Mucosa of descending colon (tissue), 3 donors: ENCODE results near the gene PANX2. TPM values are rescaled to one million over a fixed set of nuclear protein-coding genes. Genes with fewer than 3 reads are reported as not detected.
A peak's percentile ranks its signal among the peaks of the same experiment; 100 is the strongest.

Experiments
- ATAC-seq: fragments of 200-7000 bp; cut with Tn5 transposase; one replicate; pipeline ENCODE4 v1.9.1; 2020; ENCODE audit warnings: mild to moderate bottlenecking, moderate library complexity
- DNase-seq, 3 donors: peaks; one replicate each; pipeline ENCODE4 v3.0.0-alpha.2; 2020
- H3K36me3 ChIP-seq: fragments of 200-600 bp; one replicate; pipeline ENCODE4 v1.8.0; 2021; ENCODE audit warnings: low read depth, mild to moderate bottlenecking
- H3K4me1 ChIP-seq: fragments of 200-600 bp; one replicate; pipeline ENCODE4 v1.8.0; 2021; ENCODE audit warnings: low read depth, mild to moderate bottlenecking
- H3K4me3 ChIP-seq: fragments of 200-600 bp; one replicate; pipeline ENCODE4 v1.8.0; 2021; ENCODE audit warnings: mild to moderate bottlenecking
- H3K9me3 ChIP-seq: fragments of 200-600 bp; one replicate; pipeline ENCODE4 v1.8.0; 2021; ENCODE audit warnings: mild to moderate bottlenecking
- intact Hi-C, 2 donors: fragments of 100-400 bp; cut with DNase I in 1 of 2; cut with micrococcal nuclease in 1 of 2; formaldehyde crosslinking; loops; one replicate each; pipeline versions ENCODE4 v1.11.0 to v1.11.1; 2022; cut with DNase I, micrococcal nuclease
- total RNA-seq, 3 donors: library from RNA; stranded (reverse); fragmentation: NEBNext Ultra II Directional in 2 of 3; extraction: Animal tissue kit (Norgen Biotek cat#: 25700) in 2 of 3; gene quantifications; one replicate each; pipeline versions ENCODE4 v1.2.1 to v1.2.4, GENCODE V29; 2021 to 2023
- TF ChIP-seq, protein P1 (sequence below): fragments of 200-600 bp; IDR thresholded peaks from one replicate; pipeline ENCODE4 v1.8.0; 2022; ENCODE audit warnings: antibody characterized with exemption, mild to moderate bottlenecking
- donor health status: DM: no; HTN: no; CAD: no; lungs with moderate emphysema.
- donor health status: DM: no; HTN: no; CAD: no.
- donor health status: DM: no; HTN: yes; CAD: no.

The PANX2 gene
- total RNA-seq, 3 donors from 2014 or later = 0.44 TPM; not detected in 2

DNA sequence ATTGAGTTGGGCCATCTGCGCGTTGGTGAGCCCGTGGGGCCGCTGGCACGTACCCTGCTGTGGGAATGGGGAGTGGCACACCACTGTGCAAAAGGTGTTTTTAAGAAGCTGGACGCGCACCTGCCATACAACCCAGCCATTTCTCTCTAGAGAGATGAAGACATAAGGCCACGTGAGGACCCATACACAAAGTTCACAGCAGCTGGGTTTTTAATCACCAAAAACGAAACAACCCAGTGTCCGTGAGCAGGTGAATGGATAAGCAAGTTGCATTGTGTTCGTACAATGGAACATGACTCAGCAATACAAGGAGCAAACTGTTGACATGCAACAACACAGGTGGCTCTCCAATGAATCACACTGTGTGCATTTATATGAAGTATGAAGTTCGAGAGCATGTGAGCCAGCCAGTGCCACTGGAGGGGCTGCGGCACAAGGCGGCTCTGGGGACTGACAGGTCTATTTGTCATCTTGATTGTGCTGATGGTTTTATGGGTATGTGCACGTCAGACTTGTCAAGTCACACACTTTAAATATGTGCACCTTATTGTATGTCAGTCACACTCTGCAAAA lies 30.6 kb upstream of the PANX2 start:
- no peaks in the 10 kb centered on the region for H3K9me3 ChIP-seq
- intact Hi-C loops = no loop called here
- no peaks in the 10 kb centered on the region for H3K4me1 ChIP-seq
- DNase-seq (no peak), ATAC-seq (peak; percentile 56)
- TF ChIP-seq, protein P1, sequence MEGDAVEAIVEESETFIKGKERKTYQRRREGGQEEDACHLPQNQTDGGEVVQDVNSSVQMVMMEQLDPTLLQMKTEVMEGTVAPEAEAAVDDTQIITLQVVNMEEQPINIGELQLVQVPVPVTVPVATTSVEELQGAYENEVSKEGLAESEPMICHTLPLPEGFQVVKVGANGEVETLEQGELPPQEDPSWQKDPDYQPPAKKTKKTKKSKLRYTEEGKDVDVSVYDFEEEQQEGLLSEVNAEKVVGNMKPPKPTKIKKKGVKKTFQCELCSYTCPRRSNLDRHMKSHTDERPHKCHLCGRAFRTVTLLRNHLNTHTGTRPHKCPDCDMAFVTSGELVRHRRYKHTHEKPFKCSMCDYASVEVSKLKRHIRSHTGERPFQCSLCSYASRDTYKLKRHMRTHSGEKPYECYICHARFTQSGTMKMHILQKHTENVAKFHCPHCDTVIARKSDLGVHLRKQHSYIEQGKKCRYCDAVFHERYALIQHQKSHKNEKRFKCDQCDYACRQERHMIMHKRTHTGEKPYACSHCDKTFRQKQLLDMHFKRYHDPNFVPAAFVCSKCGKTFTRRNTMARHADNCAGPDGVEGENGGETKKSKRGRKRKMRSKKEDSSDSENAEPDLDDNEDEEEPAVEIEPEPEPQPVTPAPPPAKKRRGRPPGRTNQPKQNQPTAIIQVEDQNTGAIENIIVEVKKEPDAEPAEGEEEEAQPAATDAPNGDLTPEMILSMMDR = no peak
- H3K4me3 ChIP-seq = no peak overlapping the region
- H3K36me3 ChIP-seq = no peaks in the 10 kb centered on the region

DNA sequence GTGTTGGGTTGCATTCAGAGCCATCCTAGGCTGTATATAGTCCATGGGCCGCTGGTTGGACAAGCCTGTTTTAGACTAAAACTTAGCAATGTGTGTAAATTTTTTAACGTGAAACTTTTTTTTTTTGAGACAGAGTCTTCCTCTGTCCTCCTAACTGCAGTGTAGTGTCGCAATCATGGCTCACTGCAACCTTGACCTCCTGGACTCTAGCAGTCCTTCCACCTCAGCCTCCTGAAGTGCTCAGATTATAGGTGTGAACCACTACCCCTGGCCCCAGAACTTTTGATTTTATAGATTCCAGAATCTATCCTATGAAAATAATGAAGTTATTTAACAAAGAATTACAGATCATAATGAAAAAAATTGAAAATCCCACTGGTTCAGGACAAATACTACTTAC lies 29.9 kb upstream of the PANX2 start:
- no peak overlapping the region for H3K4me3 ChIP-seq
- ATAC-seq (no peak), DNase-seq (no peak)
- TF ChIP-seq, protein P1 = no peak
- intact Hi-C loops = no loop called here
- no peaks in the 10 kb centered on the region for H3K36me3 ChIP-seq
- no peaks in the 10 kb centered on the region for H3K4me1 ChIP-seq
- H3K9me3 ChIP-seq = no peaks in the 10 kb centered on the region

GRCh38 chr22:50141462-50141861 lies 29.1 kb upstream of the PANX2 start:
- TF ChIP-seq, protein P1 = no peak
- Histone ChIP-seq H3K36me3 (no peaks in the 10 kb centered on the region), H3K9me3 (no peaks in the 10 kb centered on the region), H3K4me3 (no peak overlapping the region), H3K4me1 (no peaks in the 10 kb centered on the region)
- no peak for ATAC-seq
- DNase-seq = no peak
- intact Hi-C loops = no loop called here

DNA sequence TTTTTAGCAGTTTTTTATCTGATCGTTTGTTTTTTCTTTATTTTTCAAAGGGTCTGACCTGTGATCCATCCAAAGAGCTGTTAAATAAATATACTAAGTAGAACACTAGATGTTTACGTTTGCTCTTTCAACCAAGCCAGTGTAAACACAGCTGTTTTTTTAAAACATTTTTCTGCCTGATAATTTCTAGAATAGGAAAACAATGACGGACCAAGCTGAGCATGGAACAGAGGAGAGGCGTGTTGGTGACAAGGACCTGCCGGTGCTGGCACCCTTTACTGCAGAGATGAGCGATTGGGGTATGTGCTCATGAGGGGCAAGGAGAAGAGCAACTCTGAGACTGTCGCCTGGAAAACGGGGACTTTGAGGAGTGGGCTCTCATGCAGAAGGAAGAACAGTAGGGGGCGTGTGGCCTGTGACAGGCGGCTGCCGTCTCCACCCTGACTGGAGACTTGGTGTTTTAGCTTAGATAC lies 28.6 kb upstream of the PANX2 start:
- no peak for ATAC-seq
- no peaks in the 10 kb centered on the region for H3K36me3 ChIP-seq
- intact Hi-C loops = no loop called here

GRCh38 chr22:50143096-50143495 lies 27.4 kb upstream of the PANX2 start:
- DNase-seq (no peak), ATAC-seq (no peak)
- H3K4me3 ChIP-seq = no peak overlapping the region
- H3K9me3 ChIP-seq = no peaks in the 10 kb centered on the region
- no peaks in the 10 kb centered on the region for H3K36me3 ChIP-seq
- TF ChIP-seq, protein P1 = no peak
- H3K4me1 ChIP-seq = no peaks in the 10 kb centered on the region
- intact Hi-C loops = no loop called here

More for the DNA sequence above, 28.6 kb upstream of the PANX2 start:
- Histone ChIP-seq H3K9me3 (no peaks in the 10 kb centered on the region), H3K4me3 (no peak overlapping the region), H3K4me1 (no peaks in the 10 kb centered on the region)
- no peak for DNase-seq
- TF ChIP-seq, protein P1 = no peak
